Erythroblast (primary cell): Measurements from ENCODE around the gene PAK5.

Source experiments
- GATA1 ChIP-seq: IDR thresholded peaks from 2 replicates; pipeline ENCODE4 v1.6.1; 2011; ENCODE audit warnings: low read depth, mild to moderate bottlenecking, control low read depth, low read length, moderate library complexity
- POLR2A ChIP-seq: IDR thresholded peaks from 2 replicates; pipeline ENCODE4 v1.6.1; 2011; ENCODE audit warnings: mild to moderate bottlenecking, low read length

DNA sequence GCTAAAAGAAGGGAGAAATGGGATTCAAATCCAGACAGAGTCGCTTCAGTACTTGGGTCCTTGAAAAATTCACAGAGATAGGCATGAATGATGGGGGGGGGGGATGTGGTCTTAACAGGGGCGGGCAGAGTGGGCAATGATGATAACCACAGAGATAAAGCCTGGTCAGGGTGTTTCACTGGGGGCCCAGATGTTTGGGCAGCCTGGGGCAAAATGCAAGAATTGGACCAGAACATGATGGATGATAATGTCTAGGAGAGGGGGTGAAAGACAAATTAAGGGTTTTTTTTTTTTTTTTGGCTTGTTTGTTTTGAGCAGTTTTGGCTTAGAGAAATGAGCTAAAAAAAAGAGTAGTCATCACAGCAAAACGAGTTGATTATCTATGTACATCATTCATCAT is 267.1 kb downstream of the PAK5 start:
- TF ChIP-seq POLR2A (no peak), GATA1 (no peak)
